GM21786 (cell line): ENCODE results near the gene SPTB.

Source experiments
- ATAC-seq: cut with Tn5 transposase; IDR thresholded peaks from one replicate; pipeline ENCODE4 v1.9.1; 2021; ENCODE audit not compliant: unreplicated experiment

The SPTB gene

GRCh38 chr14:64715628-64716412, 163.9 kb downstream of the SPTB start:
- ATAC-seq, result no peak

- no peak for ATAC-seq
Observed at GRCh38 chr14:64715146-64715627, 164.5 kb downstream of the SPTB start.

- no peak for ATAC-seq
Observed at GRCh38 chr14:64714432-64715025, 165.2 kb downstream of the SPTB start.

- no peak for ATAC-seq
Observed at GRCh38 chr14:64713677-64714076, 166.0 kb downstream of the SPTB start.

- no peak for ATAC-seq
Observed at GRCh38 chr14:64711039-64711438, 168.7 kb downstream of the SPTB start.

GRCh38 chr14:64709126-64709525, 170.6 kb downstream of the SPTB start:
- ATAC-seq, result no peak

GRCh38 chr14:64708148-64709004, 171.3 kb downstream of the SPTB start:
- no peak for ATAC-seq

GRCh38 chr14:64707661-64708060, 172.0 kb downstream of the SPTB start:
- ATAC-seq, result no peak

- no peak for ATAC-seq
Observed at GRCh38 chr14:64706593-64707193, 173.0 kb downstream of the SPTB start.

GRCh38 chr14:64706119-64706592, 173.6 kb downstream of the SPTB start:
- ATAC-seq, result no peak

GRCh38 chr14:64705381-64706118, 174.2 kb downstream of the SPTB start:
- ATAC-seq, result no peak

- ATAC-seq, result no peak
Observed at GRCh38 chr14:64704743-64705380, 174.8 kb downstream of the SPTB start.

GRCh38 chr14:64704143-64704742, 175.5 kb downstream of the SPTB start, which contains the start of gene PLEKHG3:
Gene PLEKHG3 (plus strand): TSS chr14:64704424. CDS start chr14:64727632, 23,208 bp downstream.
- ATAC-seq, result no peak

GRCh38 chr14:64703395-64704142, 176.1 kb downstream of the SPTB start:
- no peak for ATAC-seq

- no peak for ATAC-seq
Observed at GRCh38 chr14:64702493-64703394, 177.0 kb downstream of the SPTB start.

- no peak for ATAC-seq
Observed at GRCh38 chr14:64701660-64702059, 178.0 kb downstream of the SPTB start.

GRCh38 chr14:64700894-64701293, 178.8 kb downstream of the SPTB start:
- ATAC-seq, result no peak

GRCh38 chr14:64700290-64700689, 179.4 kb downstream of the SPTB start:
- ATAC-seq, result no peak
